GM12878 (cell line): Measurements from ENCODE around the gene FILIP1L. TPM values are rescaled to one million over a fixed set of nuclear protein-coding genes. Genes with fewer than 3 reads are reported as not detected.

Experiments
- ATAC-seq: fragments of 200-7000 bp; cut with Tn5 transposase; 3 replicates; pipeline ENCODE4 v1.9.1; 2020; ENCODE audit warnings: mild to moderate bottlenecking, moderate library complexity
- BruUV-seq: library from RNA; stranded (reverse); fragments of 400-500 nt; replicated peaks from 2 replicates; lab custom pipeline; 2021; lab: Mats Ljungman, UMichigan
- CTCF ChIA-PET: fragments of 300-600 bp; sonication (Branson Sonifier 250); formaldehyde crosslinking; extraction: SDS; loops from one replicate; lab custom pipeline; 2021; ENCODE audit warnings: inconsistent platforms; lab: Yijun Ruan, JAX
- POLR2A ChIA-PET: fragments of 350-600 bp; formaldehyde crosslinking; extraction: SDS; loops from one replicate; lab custom pipeline; 2021; ENCODE audit warnings: inconsistent platforms; lab: Charles Lee
- RAD21 ChIA-PET: fragments of 300-600 bp; sonication (Branson Sonifier 250); formaldehyde crosslinking; loops from one replicate; lab custom pipeline; 2023; ENCODE audit warnings: antibody characterized with exemption; ENCODE audit not compliant: unreplicated experiment; lab: Charles Lee
- SMC1A ChIA-PET: fragments of 300-600 bp; sonication (Branson Sonifier 250); formaldehyde crosslinking; loops from one replicate; lab custom pipeline; 2023; ENCODE audit not compliant: unreplicated experiment, uncharacterized antibody; lab: Charles Lee
- DNase-seq: peaks from one replicate; pipeline ENCODE4 v3.0.0-alpha.2; 2011; ENCODE audit warnings: low read depth, low spot score
- FAIRE-seq: peaks from 3 replicates; lab custom pipeline; 2011; peaks lifted over from hg19 to GRCh38; lab: Jason Lieb, UNC
- H2AFZ ChIP-seq: 2 replicates; pipeline ENCODE4 v1.6.0; 2011; ENCODE audit warnings: low read depth, low read length, control low read depth; ENCODE audit not compliant: control insufficient read depth
- H3K27ac ChIP-seq: 2 replicates; pipeline ENCODE4 v1.5.1; 2011; ENCODE audit warnings: control low read depth; ENCODE audit not compliant: control insufficient read depth, insufficient read depth
- H3K27me3 ChIP-seq, 2 experiments: replicated peaks in 1 of 2; 2 replicates each; pipeline versions ENCODE4 v1.6.0 to v1.6.1; 2011; ENCODE audit warnings: low read length in 1 of 2; ENCODE audit not compliant: control insufficient read depth in 2 of 2, insufficient read depth in 2 of 2
- H3K36me3 ChIP-seq, 2 experiments: 2 replicates each; pipeline ENCODE4 v1.5.1; 2011; ENCODE audit warnings: low read length in 1 of 2; ENCODE audit not compliant: control insufficient read depth in 2 of 2, insufficient read depth in 2 of 2
- H3K4me1 ChIP-seq: 2 replicates; pipeline ENCODE4 v1.6.1; 2011; ENCODE audit warnings: mild to moderate bottlenecking, low read length, moderate library complexity, mixed read lengths; ENCODE audit not compliant: control insufficient read depth, insufficient read depth
- H3K4me2 ChIP-seq: 2 replicates; pipeline ENCODE4 v1.6.0; 2011; ENCODE audit warnings: control low read depth; ENCODE audit not compliant: control insufficient read depth, insufficient read depth
- H3K4me3 ChIP-seq: fragments of 200-600 bp; sonication (generic); 2 replicates; pipeline ENCODE4 v1.5.1; 2016
- H3K79me2 ChIP-seq: 2 replicates; pipeline ENCODE4 v1.6.0; 2011; ENCODE audit warnings: low read length; ENCODE audit not compliant: control insufficient read depth, insufficient read depth
- H3K9ac ChIP-seq: 2 replicates; pipeline ENCODE4 v1.8.0; 2011; ENCODE audit warnings: low read length, control low read depth, mixed read lengths; ENCODE audit not compliant: control insufficient read depth, insufficient read depth
- H3K9me3 ChIP-seq: replicated peaks from 3 replicates; pipeline ENCODE4 v1.5.1; 2011; ENCODE audit warnings: mild to moderate bottlenecking, low read length; ENCODE audit not compliant: control insufficient read depth, insufficient read depth
- H4K20me1 ChIP-seq: 2 replicates; pipeline ENCODE4 v1.6.0; 2011; ENCODE audit not compliant: control insufficient read depth, insufficient read depth
- ATF7 ChIP-seq: fragments of 450-650 bp; IDR thresholded peaks from 2 replicates; pipeline ENCODE4 v1.6.1; 2016; ENCODE audit warnings: low read depth, mild to moderate bottlenecking
- BCL11A ChIP-seq: IDR thresholded peaks from 2 replicates; pipeline ENCODE4 v1.6.1; 2011; ENCODE audit warnings: low read depth, low read length
- CBFB ChIP-seq: IDR thresholded peaks from 2 replicates; pipeline ENCODE4 v1.6.1; 2016; ENCODE audit warnings: antibody characterized with exemption, low read depth
- CHD4 ChIP-seq: fragments of 200-600 bp; sonication (generic); IDR thresholded peaks from 2 replicates; pipeline ENCODE4 v1.6.1; 2016; ENCODE audit warnings: mild to moderate bottlenecking
- EGR1 ChIP-seq, 2 experiments: IDR thresholded peaks; 1 replicate in 1 of 2; 2 replicates in 1 of 2; pipeline ENCODE4 v1.6.1; 2011 to 2012; ENCODE audit warnings: low read depth in 2 of 2, low read length in 2 of 2, borderline replicate concordance in 1 of 2, mild to moderate bottlenecking in 1 of 2, moderate library complexity in 1 of 2
- ESRRA ChIP-seq: IDR thresholded peaks from 2 replicates; pipeline ENCODE4 v1.6.1; 2012; ENCODE audit warnings: mild to moderate bottlenecking, low read length, improper control_type of control experiment
- HCFC1 ChIP-seq: fragments of 150-350 bp; IDR thresholded peaks from 2 replicates; pipeline ENCODE4 v1.6.1; 2014; ENCODE audit warnings: low read length
- HDGF ChIP-seq: fragments of 450-650 bp; IDR thresholded peaks from 2 replicates; pipeline ENCODE4 v1.6.1; 2016; ENCODE audit warnings: antibody characterized with exemption
- IRF5 ChIP-seq: fragments of 450-650 bp; IDR thresholded peaks from 2 replicates; pipeline ENCODE4 v1.6.1; 2017; ENCODE audit warnings: borderline replicate concordance
- NR2C1 ChIP-seq: fragments of 450-650 bp; IDR thresholded peaks from 2 replicates; pipeline ENCODE4 v1.6.1; 2017; ENCODE audit warnings: antibody characterized with exemption, mild to moderate bottlenecking, moderate library complexity
- POU2F2 ChIP-seq: IDR thresholded peaks from 3 replicates; pipeline ENCODE4 v1.6.1; 2011; ENCODE audit warnings: low read depth, mild to moderate bottlenecking, low read length, borderline replicate concordance
- SIN3A ChIP-seq: IDR thresholded peaks from 2 replicates; pipeline ENCODE4 v1.6.1; 2012; ENCODE audit warnings: low read depth, low read length, improper control_type of control experiment
- SRF ChIP-seq, 2 experiments: IDR thresholded peaks; 2 replicates each; pipeline ENCODE4 v1.6.1; 2011; ENCODE audit warnings: low read depth in 2 of 2, low read length in 2 of 2, mild to moderate bottlenecking in 1 of 2, moderate library complexity in 1 of 2
- STAT3 ChIP-seq: IDR thresholded peaks from 2 replicates; pipeline ENCODE4 v1.6.1; 2011; ENCODE audit warnings: low read depth, low read length, improper control_type of control experiment
- USF2 ChIP-seq: IDR thresholded peaks from 2 replicates; pipeline ENCODE4 v1.6.1; 2011; ENCODE audit warnings: low read depth, low read length, improper control_type of control experiment, borderline replicate concordance
- ZBED1 ChIP-seq: IDR thresholded peaks from 2 replicates; pipeline ENCODE4 v1.6.1; 2016; ENCODE audit warnings: borderline replicate concordance
- ZNF274 ChIP-seq: IDR thresholded peaks from one replicate; pipeline ENCODE4 v1.8.0; 2011; ENCODE audit not compliant: insufficient read length, insufficient read depth
- ZZZ3 ChIP-seq: IDR thresholded peaks from 2 replicates; pipeline ENCODE4 v1.6.1; 2011; ENCODE audit warnings: low read depth; ENCODE audit not compliant: control insufficient read depth, insufficient read length
- WGBS: methylation state at CpG from one replicate; pipeline ENCODE4 v1.1.6; 2016; ENCODE audit warnings: low lambda C conversion rate; ENCODE audit not compliant: insufficient replicate concordance, insufficient coverage; ENCODE audit errors: missing lambda C conversion rate; 5-methylcytosine and 5-hydroxymethylcytosine counted together
- in situ Hi-C: fragments of 300-500 bp; cut with MboI; formaldehyde crosslinking; loops from 9 replicates; pipeline ENCODE4 v1.14.3; 2018; ENCODE audit warnings: mixed read lengths
- intact Hi-C: fragments of 100-400 bp; cut with micrococcal nuclease; formaldehyde crosslinking; loops from one replicate; pipeline ENCODE4 v1.14.2; 2022; ENCODE audit not compliant: unreplicated experiment
- polyA plus RNA-seq, 11 experiments: library from polyadenylated mRNA; depleted of rRNA in 4 of 11; unstranded in 6 of 11; stranded (reverse) in 5 of 11; fragments of >200 nt; fragmentation: Nextera tagmentation in 4 of 11; fragmentation: Illumina TruSeq in 1 of 11; extraction: Ambion mirVana in 4 of 11; extraction: Trizol in 1 of 11; gene quantifications; 1 replicate in 1 of 11; 2 replicates in 10 of 11; pipeline versions ENCODE4 v1.2.1 to v1.2.3, GENCODE V29; 2011 to 2016; ENCODE audit warnings: inconsistent platforms in 2 of 11, missing spikeins in 2 of 11, low read depth in 1 of 11
- total RNA-seq, 4 experiments: library from RNA; depleted of rRNA in 3 of 4; stranded (reverse); fragments of >200 nt in 3 of 4; fragmentation: Illumina TruSeq in 1 of 4; extraction: Trizol in 1 of 4; gene quantifications; 2 replicates each; pipeline versions ENCODE4 v1.2.1 to v1.2.3, GENCODE V29; 2013 to 2021
- TF ChIP-seq, protein P1 (sequence below): fragments of 450-650 bp; IDR thresholded peaks from 2 replicates; pipeline ENCODE4 v1.6.1; 2016; ENCODE audit warnings: mild to moderate bottlenecking
- TF ChIP-seq, protein P2 (sequence below): fragments of 450-650 bp; IDR thresholded peaks from 2 replicates; pipeline ENCODE4 v1.6.1; 2017; ENCODE audit warnings: mild to moderate bottlenecking, moderate library complexity

FILIP1L gene
- total and polyA plus RNA-seq, 10 of the 15 experiments (the other 5 are each of a cell fraction or from before 2014, with no cell fraction given): 0.24 to 6.1 (median 3.5) TPM

DNA sequence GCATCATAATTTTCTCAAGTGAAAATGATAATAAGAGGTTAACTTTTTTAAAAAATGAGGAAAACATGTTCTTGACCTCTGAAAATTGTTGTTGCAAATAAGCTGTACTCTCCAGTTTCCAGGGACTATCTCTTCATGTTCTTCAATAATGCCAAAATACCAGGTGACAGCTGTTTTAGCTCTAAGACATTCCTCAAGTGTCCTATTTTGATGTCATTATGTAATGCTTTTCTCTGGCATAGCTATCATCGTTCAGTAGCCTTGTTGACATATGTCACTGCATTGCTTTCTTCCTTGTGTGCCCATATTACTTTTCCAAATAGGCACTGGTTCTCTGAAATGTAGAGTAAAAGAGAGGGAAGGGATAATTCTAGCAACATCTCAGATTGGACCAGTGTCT is 5.7 kb upstream of the FILIP1L start:
- CTCF ChIA-PET: no interaction called here
- in situ Hi-C loops: no loop called here
- RAD21 ChIA-PET: no interaction called here

More for the DNA sequence above, 5.7 kb upstream of the FILIP1L start:
- H3K4me3 ChIP-seq: no peak overlapping the region
- no peaks in the 10 kb centered on the region for H4K20me1 ChIP-seq
- no TSS peak for BruUV-seq
- no peaks in the 10 kb centered on the region for H3K36me3 ChIP-seq
- no peak overlapping the region for H3K4me2 ChIP-seq
- DNase-seq (no peak), ATAC-seq (no peak), FAIRE-seq (no peak)
- H3K9ac ChIP-seq: no peak overlapping the region
- WGBS: 0% methylated on average over 1 of the region's 1 CpG
- POLR2A ChIA-PET: no interaction called here
- H3K27ac ChIP-seq: no peak overlapping the region
- H3K27me3 ChIP-seq: no peaks in the 10 kb centered on the region
- no peaks in the 10 kb centered on the region for H3K79me2 ChIP-seq
- TF ChIP-seq HDGF: no peak
- TF ChIP-seq ZBED1: no peak
- TF ChIP-seq NR2C1: no peak
- no peak for TF ChIP-seq USF2
- no peak for TF ChIP-seq POU2F2
- TF ChIP-seq EGR1 (IDR thresholded peaks at IDR 0.05; ENCODE audit: borderline replicate concordance in 1 of 2, low read depth in 2 of 2, low read length in 2 of 2): no peak
- TF ChIP-seq SIN3A: no peak
- TF ChIP-seq, protein P1, sequence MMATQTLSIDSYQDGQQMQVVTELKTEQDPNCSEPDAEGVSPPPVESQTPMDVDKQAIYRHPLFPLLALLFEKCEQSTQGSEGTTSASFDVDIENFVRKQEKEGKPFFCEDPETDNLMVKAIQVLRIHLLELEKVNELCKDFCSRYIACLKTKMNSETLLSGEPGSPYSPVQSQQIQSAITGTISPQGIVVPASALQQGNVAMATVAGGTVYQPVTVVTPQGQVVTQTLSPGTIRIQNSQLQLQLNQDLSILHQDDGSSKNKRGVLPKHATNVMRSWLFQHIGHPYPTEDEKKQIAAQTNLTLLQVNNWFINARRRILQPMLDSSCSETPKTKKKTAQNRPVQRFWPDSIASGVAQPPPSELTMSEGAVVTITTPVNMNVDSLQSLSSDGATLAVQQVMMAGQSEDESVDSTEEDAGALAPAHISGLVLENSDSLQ: no peak
- no peak for TF ChIP-seq CHD4
- TF ChIP-seq BCL11A: no peak
- TF ChIP-seq ESRRA: no peak
- TF ChIP-seq ZNF274: no peak
- TF ChIP-seq HCFC1: no peak
- TF ChIP-seq STAT3: no peak
- TF ChIP-seq ZZZ3: no peak
- no peak for TF ChIP-seq SRF (IDR thresholded peaks at IDR 0.05; ENCODE audit: low read depth in 2 of 2, low read length in 2 of 2)
- TF ChIP-seq, protein P2, sequence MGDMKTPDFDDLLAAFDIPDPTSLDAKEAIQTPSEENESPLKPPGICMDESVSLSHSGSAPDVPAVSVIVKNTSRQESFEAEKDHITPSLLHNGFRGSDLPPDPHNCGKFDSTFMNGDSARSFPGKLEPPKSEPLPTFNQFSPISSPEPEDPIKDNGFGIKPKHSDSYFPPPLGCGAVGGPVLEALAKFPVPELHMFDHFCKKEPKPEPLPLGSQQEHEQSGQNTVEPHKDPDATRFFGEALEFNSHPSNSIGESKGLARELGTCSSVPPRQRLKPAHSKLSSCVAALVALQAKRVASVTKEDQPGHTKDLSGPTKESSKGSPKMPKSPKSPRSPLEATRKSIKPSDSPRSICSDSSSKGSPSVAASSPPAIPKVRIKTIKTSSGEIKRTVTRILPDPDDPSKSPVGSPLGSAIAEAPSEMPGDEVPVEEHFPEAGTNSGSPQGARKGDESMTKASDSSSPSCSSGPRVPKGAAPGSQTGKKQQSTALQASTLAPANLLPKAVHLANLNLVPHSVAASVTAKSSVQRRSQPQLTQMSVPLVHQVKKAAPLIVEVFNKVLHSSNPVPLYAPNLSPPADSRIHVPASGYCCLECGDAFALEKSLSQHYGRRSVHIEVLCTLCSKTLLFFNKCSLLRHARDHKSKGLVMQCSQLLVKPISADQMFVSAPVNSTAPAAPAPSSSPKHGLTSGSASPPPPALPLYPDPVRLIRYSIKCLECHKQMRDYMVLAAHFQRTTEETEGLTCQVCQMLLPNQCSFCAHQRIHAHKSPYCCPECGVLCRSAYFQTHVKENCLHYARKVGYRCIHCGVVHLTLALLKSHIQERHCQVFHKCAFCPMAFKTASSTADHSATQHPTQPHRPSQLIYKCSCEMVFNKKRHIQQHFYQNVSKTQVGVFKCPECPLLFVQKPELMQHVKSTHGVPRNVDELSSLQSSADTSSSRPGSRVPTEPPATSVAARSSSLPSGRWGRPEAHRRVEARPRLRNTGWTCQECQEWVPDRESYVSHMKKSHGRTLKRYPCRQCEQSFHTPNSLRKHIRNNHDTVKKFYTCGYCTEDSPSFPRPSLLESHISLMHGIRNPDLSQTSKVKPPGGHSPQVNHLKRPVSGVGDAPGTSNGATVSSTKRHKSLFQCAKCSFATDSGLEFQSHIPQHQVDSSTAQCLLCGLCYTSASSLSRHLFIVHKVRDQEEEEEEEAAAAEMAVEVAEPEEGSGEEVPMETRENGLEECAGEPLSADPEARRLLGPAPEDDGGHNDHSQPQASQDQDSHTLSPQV: no peak
- TF ChIP-seq IRF5: no peak
- TF ChIP-seq CBFB: no peak
- no peak for TF ChIP-seq ATF7
- intact Hi-C loops: no loop called here
- H2AFZ ChIP-seq: no peak overlapping the region
- SMC1A ChIA-PET: interaction anchor here (1.4 kb wide), 1 partner anchor 48 kb away, joined by 3 read pairs; no protein-coding TSS in a partner anchor
- H3K9me3 ChIP-seq: no peaks in the 10 kb centered on the region
- no peaks in the 10 kb centered on the region for H3K4me1 ChIP-seq
